Kidney epithelial cell (primary cell): ENCODE results near the gene RBM23. TPM values are rescaled to one million over a fixed set of nuclear protein-coding genes. Genes with fewer than 3 reads are reported as not detected.
"Not testable (repeated sequence)": the region's sequence is repeated elsewhere in the genome, so short reads cannot be mapped to it uniquely, and the experiment has no call there.

ENCODE experiments used
- DNase-seq: peaks from one replicate; pipeline ENCODE4 v3.0.0-alpha.2; 2010; ENCODE audit warnings: low read depth
- H3K27me3 ChIP-seq: 2 replicates; pipeline ENCODE4 v1.6.0; 2011; ENCODE audit warnings: low read length; ENCODE audit not compliant: control insufficient read depth, insufficient read depth
- H3K36me3 ChIP-seq: 2 replicates; pipeline ENCODE4 v1.5.1; 2011; ENCODE audit warnings: low read length; ENCODE audit not compliant: control insufficient read depth, insufficient read depth
- H3K4me3 ChIP-seq: 2 replicates; pipeline ENCODE4 v1.5.1; 2011; ENCODE audit warnings: low read depth, mild to moderate bottlenecking, control low read depth, low read length
- total RNA-seq: library from RNA; depleted of rRNA; stranded (reverse); fragments of >200 nt; gene quantifications from 2 replicates; pipeline ENCODE4 v1.2.3, GENCODE V29; 2015
- TF ChIP-seq, protein P1 (sequence below): IDR thresholded peaks from 2 replicates; pipeline ENCODE4 v1.5.1; 2011; ENCODE audit warnings: mild to moderate bottlenecking, moderate library complexity, low read length, control low read depth, inconsistent platforms; ENCODE audit not compliant: insufficient read depth, poor library complexity, severe bottlenecking

RBM23 gene
- 96.1 and 146 TPM in 2 replicates for total RNA-seq

DNA sequence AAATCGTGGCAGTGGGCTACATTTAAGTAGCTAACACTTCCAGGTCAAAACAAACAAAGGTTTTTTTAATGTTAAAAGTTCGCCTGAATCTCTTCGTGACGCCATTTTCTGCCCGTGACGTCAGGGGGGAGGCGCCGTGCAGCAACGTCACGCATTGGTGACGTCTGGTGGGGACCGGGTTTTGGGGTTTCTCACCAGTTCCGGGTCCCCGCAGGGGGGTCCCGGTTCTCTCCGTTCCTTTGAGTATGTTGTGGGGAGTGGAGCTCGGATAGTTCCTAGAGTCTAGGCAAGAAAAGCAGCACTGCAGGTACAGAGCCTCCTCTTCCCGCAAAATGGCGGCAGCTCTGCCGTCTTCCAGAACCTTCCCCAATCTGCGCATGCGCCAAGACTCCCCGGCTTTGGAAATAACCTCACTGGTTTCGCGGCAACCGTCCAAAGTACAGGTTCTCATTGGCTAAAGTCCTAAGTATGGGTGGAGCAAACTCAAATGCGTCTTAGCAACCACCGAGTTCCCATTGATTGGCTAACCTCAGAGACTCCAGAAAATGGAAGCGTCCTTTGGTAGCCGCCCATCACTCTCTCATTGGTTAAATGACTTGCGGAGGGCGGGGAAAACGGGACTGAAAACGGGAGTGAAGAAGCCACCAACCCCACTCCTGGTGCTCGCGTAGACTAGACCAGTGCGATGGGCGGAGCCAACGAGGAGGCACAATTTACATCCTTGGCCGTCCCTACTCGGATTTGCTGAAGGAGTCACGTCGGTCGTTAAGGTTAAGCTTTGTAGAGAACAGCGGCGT is at the start of gene RBM23:
RBM23 (minus strand) TSS at position 346 of the 797 bp plus-strand sequence.
- Histone ChIP-seq H3K36me3 (no peaks in the 10 kb centered on the region), H3K27me3 (no peaks in the 10 kb centered on the region), H3K4me3 (peak within 1 kb of the TSS; percentile 69)
- TF ChIP-seq, protein P1, sequence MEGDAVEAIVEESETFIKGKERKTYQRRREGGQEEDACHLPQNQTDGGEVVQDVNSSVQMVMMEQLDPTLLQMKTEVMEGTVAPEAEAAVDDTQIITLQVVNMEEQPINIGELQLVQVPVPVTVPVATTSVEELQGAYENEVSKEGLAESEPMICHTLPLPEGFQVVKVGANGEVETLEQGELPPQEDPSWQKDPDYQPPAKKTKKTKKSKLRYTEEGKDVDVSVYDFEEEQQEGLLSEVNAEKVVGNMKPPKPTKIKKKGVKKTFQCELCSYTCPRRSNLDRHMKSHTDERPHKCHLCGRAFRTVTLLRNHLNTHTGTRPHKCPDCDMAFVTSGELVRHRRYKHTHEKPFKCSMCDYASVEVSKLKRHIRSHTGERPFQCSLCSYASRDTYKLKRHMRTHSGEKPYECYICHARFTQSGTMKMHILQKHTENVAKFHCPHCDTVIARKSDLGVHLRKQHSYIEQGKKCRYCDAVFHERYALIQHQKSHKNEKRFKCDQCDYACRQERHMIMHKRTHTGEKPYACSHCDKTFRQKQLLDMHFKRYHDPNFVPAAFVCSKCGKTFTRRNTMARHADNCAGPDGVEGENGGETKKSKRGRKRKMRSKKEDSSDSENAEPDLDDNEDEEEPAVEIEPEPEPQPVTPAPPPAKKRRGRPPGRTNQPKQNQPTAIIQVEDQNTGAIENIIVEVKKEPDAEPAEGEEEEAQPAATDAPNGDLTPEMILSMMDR: no peak
- DNase-seq: peak; percentile 100

DNA sequence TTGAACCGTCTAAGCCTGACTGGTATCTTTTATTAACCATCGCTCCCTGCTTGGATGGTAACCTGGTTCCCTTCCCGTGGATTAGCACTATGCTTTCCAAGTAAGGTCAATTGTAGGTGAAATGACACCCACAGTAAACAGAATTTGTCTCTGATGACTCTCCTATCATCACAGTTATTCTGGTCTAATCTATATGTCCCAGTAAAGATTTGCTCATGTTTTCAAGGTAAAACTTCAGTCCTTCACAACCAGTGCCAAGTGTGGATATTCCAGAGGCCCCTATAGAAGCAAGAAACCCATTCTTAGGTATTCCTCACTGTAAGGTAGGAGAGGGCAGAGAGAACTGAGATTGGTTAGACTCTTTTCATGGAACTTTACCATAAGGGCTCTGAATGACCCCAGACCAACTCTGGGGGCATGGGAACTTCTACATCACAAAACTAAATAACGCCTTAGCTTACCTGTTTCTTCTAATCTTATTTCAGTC is 47.9 kb upstream of the RBM23 start:
- no peak for DNase-seq
- TF ChIP-seq, protein P1: no peak
- H3K36me3 ChIP-seq: no peaks in the 10 kb centered on the region
- H3K27me3 ChIP-seq: no peaks in the 10 kb centered on the region
- H3K4me3 ChIP-seq: no peak overlapping the region

DNA sequence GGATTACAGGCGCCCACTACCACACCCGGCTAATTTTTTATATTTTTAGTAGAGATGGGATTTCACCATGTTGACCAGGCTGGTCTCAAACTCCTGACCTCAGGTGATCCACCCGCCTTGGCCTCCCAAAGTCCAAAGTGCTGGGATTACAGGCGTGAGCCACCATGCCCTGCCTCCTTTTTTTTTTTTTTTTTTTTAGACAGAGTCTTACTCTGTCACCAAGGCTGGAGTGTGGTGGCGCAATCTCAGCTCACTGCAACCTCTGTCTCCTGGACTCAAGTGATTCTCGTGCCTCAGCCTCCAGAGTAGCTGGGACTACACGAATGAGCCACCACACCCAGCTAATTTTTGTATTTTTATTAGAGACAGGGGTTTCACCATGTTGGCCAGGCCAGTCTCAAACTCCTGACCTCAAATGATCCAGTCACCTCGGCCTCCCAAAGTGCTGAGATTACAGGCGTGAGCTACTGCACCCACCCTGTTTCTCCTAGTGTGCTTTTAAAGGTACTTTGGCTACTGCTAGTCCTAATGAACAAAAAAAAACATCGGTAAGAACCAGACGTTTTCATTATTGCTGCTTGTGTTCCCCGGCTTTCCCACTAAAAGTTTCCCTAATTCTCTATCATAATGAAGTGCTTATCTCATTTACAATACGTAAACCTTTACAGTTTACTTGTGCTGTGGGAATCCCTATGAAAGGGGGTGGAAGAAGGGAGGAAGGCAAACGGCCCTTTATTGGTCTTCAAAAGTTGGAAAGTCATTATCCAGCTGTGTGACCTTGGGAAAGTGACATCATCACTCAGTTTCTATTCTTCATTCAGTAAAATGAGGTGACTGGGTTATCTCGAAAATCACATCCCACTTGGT is 47.2 kb upstream of the RBM23 start:
- not testable (repeated sequence) for H3K27me3 ChIP-seq, H3K4me3 ChIP-seq, DNase-seq, H3K36me3 ChIP-seq

DNA sequence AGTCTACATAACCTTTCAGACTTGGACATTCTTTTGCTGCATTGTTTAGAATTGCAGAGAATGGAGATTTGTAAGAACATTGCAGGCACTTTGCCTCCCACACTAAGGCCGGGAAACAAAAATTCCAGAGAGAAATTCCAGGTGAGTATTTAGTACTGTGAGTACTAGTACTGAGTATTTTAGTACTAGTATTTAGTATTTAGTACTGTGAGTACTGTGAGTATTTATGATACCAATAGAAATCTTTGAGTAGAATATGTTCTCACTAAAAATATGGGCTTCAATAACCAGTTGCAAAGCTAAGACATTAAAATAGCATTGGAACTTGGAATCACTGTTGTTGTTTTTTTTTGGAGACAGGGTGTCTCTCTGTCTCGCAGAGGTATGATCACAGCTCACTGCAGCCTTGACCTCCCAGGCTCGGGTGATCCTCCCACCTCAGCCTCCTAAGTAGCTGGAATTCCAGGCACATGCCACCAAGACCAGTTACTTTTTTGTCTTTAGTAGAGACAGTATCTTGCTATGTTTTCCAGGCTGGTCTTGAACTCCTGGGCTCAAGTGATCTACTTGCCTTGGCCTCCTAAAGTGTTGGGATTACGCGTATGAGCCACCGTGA is 43.2 kb upstream of the RBM23 start:
- DNase-seq: no peak
- TF ChIP-seq, protein P1: no peak
- Histone ChIP-seq H3K36me3 (no peaks in the 10 kb centered on the region), H3K4me3 (no peak overlapping the region), H3K27me3 (no peaks in the 10 kb centered on the region)

- Histone ChIP-seq H3K27me3 (no peaks in the 10 kb centered on the region), H3K4me3 (peak overlapping the region; percentile 60), H3K36me3 (no peaks in the 10 kb centered on the region)
- TF ChIP-seq, protein P1: no peak
- DNase-seq: no peak
These were observed 37.0 kb upstream of the RBM23 start for GRCh38 chr14:22955702-22956569.
